Measurements from ENCODE around the gene B2M. TPM values are rescaled to one million over a fixed set of nuclear protein-coding genes. Genes with fewer than 3 reads are reported as not detected.
A peak's percentile ranks its signal among the peaks of the same experiment; 100 is the strongest.
"Not testable (repeated sequence)": the region's sequence is repeated elsewhere in the genome, so short reads cannot be mapped to it uniquely, and the experiment has no call there.

Gene B2M
- total RNA-seq, 1 donor: 2,255 TPM

DNA sequence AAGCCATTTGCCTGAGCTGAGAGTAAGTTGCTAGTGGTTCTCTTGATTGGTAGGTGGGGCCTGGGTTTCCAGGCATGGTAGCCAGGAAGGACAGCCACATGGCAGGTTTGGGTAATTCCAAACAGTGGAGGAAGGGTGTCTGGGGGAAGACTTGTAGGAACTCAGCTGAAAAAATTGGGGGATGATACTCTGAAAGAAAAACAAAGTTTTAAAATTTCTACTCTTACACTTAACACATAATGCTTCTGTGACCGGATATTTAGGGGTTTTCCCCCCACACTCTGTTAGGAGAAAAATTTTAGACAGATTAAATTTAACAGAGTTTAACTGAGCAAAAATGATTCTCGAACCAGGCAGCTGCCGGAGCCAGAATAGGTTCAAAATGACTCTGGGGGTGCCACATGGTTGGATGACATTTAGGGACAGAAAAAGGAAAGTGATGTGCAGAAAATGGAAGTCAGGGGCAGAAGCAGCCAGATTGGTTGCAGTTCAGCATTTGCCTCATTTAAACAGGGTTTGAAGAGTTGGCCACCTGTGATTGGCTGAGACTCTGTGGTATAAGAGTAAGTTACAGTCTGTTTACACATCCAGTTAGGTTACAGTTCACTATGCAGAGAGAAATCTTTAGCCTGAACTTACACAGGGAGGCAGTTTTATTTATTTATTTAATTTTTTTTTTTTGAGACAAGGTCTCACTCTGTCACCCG is 8.1 kb downstream of the B2M start:
- TF ChIP-seq, protein P1, sequence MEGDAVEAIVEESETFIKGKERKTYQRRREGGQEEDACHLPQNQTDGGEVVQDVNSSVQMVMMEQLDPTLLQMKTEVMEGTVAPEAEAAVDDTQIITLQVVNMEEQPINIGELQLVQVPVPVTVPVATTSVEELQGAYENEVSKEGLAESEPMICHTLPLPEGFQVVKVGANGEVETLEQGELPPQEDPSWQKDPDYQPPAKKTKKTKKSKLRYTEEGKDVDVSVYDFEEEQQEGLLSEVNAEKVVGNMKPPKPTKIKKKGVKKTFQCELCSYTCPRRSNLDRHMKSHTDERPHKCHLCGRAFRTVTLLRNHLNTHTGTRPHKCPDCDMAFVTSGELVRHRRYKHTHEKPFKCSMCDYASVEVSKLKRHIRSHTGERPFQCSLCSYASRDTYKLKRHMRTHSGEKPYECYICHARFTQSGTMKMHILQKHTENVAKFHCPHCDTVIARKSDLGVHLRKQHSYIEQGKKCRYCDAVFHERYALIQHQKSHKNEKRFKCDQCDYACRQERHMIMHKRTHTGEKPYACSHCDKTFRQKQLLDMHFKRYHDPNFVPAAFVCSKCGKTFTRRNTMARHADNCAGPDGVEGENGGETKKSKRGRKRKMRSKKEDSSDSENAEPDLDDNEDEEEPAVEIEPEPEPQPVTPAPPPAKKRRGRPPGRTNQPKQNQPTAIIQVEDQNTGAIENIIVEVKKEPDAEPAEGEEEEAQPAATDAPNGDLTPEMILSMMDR (IDR thresholded peaks at IDR 0.05; ENCODE audit: insufficient read depth, low read depth, low read length): no peak
- peak; percentile 65 for DNase-seq (ENCODE audit: low read depth)
- H3K4me3 ChIP-seq (ENCODE audit: low read depth, low read length): no peak overlapping the region

DNA sequence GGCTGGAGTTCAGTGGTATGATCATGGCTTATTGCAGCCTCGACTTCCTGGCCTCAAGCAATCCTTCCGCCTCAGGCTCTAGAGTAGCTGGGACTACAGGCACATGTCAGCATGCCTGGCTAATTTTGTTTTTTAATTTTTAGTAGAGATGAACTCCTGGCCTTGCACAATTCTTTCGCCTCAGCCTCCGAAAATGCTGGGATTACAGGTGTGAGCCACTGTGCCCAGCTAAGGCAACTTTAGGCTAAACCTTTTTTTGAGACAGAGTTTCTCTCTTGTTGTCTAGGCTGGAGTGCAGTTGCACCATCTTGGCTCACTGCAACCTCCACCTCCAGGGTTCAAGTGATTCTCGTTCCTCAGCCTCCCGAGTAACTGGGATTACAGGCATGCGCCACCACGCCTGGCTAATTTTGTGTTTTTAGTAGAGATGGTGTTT is 8.7 kb downstream of the B2M start:
- not testable (repeated sequence) for H3K4me3 ChIP-seq (ENCODE audit: low read depth, low read length); DNase-seq (ENCODE audit: low read depth)

DNA sequence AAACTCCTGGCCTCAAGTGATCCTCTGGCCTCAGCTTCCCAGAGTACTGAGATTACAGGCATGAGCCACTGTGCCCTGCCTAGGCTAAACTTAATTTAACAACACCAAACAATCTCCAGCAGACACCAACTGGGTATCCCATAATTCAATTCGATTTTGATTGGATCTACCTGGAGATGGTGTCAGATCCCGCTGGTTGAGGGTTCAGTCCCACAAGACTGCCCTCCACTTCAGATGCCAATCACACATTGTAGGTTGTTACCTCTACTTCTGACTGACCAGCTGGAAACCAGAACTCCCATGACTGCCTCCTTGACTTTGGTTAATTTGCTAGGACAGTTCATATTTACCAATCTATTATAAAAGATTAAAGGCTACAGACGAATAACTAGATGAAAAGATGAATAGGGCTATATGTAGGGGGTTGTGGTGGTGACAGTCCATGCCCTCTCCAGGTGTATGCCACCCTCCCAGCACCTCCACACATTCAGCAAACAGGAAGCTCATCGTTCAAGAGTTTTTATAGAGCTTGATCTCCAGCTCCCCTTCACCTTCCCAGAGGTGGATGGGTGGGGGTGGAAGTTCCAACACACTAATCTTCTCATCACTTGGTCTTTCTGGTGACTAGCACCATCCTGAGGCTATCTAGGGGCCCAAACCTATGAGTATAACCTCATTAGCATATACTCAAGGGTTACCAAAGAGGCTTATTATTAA is 9.3 kb downstream of the B2M start:
- DNase-seq (ENCODE audit: low read depth): no peak
- no peak overlapping the region for H3K4me3 ChIP-seq (ENCODE audit: low read depth, low read length)
- TF ChIP-seq, protein P1 (IDR thresholded peaks at IDR 0.05; ENCODE audit: insufficient read depth, low read depth, low read length): no peak

DNA sequence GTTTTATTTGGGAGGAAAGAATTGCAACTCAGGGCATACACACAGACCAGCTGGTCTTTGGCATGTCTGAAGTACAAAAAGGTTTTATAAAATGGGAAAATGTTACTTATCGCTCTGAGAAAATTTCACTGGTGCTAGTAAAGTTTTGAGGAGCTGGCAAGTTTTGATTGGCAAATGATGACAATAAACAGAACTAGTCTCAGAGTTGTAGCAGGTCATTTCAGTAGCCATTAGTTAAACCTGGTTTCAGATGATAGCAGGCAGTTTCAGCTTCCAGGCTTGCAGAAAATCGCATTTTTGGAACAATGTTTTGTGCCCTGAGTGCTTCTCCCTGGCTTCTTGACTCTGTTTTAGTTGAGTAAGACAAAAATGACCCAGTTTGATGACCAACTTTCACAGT is 10.7 kb downstream of the B2M start:
- no peak overlapping the region for H3K4me3 ChIP-seq (ENCODE audit: low read depth, low read length)
- TF ChIP-seq, protein P1 (IDR thresholded peaks at IDR 0.05; ENCODE audit: insufficient read depth, low read depth, low read length): no peak
- DNase-seq (ENCODE audit: low read depth): no peak

DNA sequence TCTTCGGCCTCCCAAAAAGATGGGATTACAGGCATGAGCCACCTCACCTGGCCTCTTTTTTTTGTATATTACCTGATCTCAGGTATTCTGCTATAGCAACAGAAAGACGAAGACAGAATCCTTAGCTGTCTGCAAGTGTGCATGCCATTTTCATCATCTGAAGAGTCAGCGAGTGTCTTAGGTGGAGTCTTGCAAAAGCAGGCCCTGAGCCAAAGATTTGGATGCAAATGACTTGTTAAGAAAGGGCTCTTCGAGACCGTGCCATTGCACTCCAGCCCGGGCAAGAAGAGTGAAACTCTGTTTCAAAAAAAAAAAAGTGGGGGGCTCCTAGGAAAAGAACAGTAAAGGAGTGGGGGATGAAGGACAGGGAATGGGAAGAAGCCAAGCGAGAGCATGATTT is 14.8 kb downstream of the B2M start:
- peak; percentile 37 for DNase-seq (ENCODE audit: low read depth)
- TF ChIP-seq, protein P1 (IDR thresholded peaks at IDR 0.05; ENCODE audit: insufficient read depth, low read depth, low read length): no peak
- peak overlapping the region; percentile 10 for H3K4me3 ChIP-seq (ENCODE audit: low read depth, low read length)

DNA sequence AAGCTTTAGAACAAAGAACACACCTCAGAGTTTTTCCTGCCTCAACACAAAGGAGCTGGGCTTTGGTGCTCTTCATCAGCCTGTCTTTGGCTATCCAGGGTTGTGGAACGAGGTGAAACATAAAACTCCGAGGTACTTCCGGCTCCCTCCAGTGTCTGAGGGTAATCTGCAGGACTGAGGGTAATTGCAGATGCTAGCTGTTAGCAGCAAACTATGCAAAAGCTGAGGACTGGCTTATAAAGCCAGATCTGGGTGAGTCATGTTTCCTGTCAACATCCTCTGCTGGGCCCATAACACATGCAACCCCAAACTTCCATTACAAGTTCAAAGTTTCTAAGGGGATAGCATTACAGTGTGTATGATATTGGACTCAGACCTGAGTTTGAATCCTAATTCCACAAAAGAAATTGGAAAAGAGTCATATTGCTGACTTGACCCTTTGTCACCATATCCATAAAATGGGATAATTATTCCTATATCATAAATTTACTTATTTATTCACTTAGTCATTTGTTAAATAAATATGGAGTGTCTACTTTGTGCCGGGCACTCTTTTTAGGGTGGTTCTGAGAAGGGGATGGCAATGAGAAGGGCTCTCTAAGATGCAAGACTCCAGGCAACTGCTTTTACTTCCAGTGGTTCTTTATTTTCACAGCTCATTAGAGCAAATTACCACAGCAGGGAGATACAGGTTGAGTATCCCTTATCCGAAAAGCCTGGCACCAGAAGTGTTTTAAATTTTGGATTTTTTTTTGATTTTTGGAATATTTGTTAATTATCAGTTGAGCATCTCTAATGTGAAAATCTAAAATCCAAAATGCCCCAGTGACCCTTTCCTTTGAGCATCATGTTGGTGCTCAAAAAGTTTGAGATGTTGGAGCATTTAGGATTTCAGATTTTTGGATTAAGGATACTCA is 15.5 kb downstream of the B2M start:
- DNase-seq (ENCODE audit: low read depth): peak; percentile 97
- H3K4me3 ChIP-seq (ENCODE audit: low read depth, low read length): peak overlapping the region; percentile 10
- TF ChIP-seq, protein P1 (IDR thresholded peaks at IDR 0.05; ENCODE audit: insufficient read depth, low read depth, low read length): peak; percentile 15

Data from fibroblast of villous mesenchyme (primary cell).